Peyer's patch (tissue), 4 donors: ENCODE data around the gene PRRT2.

Experiments used
- POLR2A ChIP-seq, 2 donors: fragments of 450-650 bp; IDR thresholded peaks; one replicate each; pipeline ENCODE4 v1.5.1; 2017; ENCODE audit warnings: antibody characterized with exemption in 2 of 2, mild to moderate bottlenecking in 2 of 2, moderate library complexity in 2 of 2
- TF ChIP-seq, protein P1 (sequence below), 6 experiments: fragments of 450-650 bp in 4 of 6; fragments of 200-600 bp in 2 of 6; sonication (generic) in 1 of 6; IDR thresholded peaks; one replicate each; pipeline ENCODE4 v1.5.1; 2017 to 2019; ENCODE audit warnings: antibody characterized with exemption in 6 of 6, mild to moderate bottlenecking in 3 of 6, moderate library complexity in 1 of 6

DNA sequence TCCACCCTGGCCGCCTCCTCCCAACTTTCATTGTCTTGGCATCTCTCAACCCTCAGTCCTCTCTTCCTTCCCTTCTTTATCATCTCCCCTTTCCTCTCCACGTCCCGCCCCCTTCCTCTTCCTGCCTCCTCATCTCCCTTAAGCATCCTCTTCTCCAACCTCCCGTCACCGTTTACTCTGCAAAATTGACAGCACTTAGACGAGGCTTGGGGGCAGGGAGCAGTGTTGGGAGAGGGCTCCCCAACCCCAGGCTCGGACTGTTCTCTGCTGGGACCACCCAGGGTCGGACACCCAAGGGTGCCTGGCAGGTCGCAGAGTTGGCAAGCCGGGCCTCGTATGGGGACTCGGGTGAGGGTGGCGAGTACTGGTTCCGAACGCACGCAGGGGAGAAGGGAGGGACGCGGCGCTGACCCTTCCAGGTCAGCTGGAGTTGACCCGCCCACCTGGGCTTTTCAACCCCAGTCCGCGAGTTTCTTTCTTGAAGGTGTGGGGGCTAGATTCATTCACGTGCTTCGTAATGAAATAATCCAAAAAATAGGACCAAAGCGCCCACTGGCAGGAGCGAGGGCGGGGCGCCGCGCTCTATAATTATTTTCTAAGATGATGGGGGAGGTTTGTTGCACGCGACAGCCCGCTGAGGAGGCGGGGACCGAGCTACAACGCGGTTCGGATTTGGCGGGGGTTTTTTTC is 3.2 kb downstream of the PRRT2 start:
- TF ChIP-seq, protein P1, sequence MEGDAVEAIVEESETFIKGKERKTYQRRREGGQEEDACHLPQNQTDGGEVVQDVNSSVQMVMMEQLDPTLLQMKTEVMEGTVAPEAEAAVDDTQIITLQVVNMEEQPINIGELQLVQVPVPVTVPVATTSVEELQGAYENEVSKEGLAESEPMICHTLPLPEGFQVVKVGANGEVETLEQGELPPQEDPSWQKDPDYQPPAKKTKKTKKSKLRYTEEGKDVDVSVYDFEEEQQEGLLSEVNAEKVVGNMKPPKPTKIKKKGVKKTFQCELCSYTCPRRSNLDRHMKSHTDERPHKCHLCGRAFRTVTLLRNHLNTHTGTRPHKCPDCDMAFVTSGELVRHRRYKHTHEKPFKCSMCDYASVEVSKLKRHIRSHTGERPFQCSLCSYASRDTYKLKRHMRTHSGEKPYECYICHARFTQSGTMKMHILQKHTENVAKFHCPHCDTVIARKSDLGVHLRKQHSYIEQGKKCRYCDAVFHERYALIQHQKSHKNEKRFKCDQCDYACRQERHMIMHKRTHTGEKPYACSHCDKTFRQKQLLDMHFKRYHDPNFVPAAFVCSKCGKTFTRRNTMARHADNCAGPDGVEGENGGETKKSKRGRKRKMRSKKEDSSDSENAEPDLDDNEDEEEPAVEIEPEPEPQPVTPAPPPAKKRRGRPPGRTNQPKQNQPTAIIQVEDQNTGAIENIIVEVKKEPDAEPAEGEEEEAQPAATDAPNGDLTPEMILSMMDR (IDR thresholded peaks at IDR 0.05), result no peak
- no peak for TF ChIP-seq POLR2A (IDR thresholded peaks at IDR 0.05)
